Measurements from ENCODE around the gene LAMA4.

GRCh38 chr6:112300896-112301295 lies 46.5 kb upstream of the LAMA4 start:
- no peak for TF ChIP-seq HDGF (IDR thresholded peaks at IDR 0.05; ENCODE audit: borderline replicate concordance)
- no peak for TF ChIP-seq FOXK2 (IDR thresholded peaks at IDR 0.05)
- no peak for TF ChIP-seq FOXM1 (IDR thresholded peaks at IDR 0.05; ENCODE audit: borderline replicate concordance)
- TF ChIP-seq NFRKB (IDR thresholded peaks at IDR 0.05) = no peak
- TF ChIP-seq TARDBP (IDR thresholded peaks at IDR 0.05) = no peak
- no peak for TF ChIP-seq SUZ12 (IDR thresholded peaks at IDR 0.05)
- TF ChIP-seq BHLHE40 (IDR thresholded peaks at IDR 0.05; ENCODE audit: borderline replicate concordance) = no peak
- no peak for TF ChIP-seq CTBP1 (IDR thresholded peaks at IDR 0.05; ENCODE audit: borderline replicate concordance)
- TF ChIP-seq ELF4 (IDR thresholded peaks at IDR 0.05) = no peak
- no peak for TF ChIP-seq SP1 (IDR thresholded peaks at IDR 0.05)
- no peak for TF ChIP-seq PKNOX1 (IDR thresholded peaks at IDR 0.05)

Measured in HEK293T (cell line).